ENCODE measurements around the gene TANGO2. TPM values are rescaled to one million over a fixed set of nuclear protein-coding genes. Genes with fewer than 3 reads are reported as not detected.

TANGO2 gene
- total RNA-seq, 1 donor from 2014 or later = 44.2 TPM

GRCh38 chr22:19978748-19979147, 42.2 kb upstream of the TANGO2 start:
- DNase-seq (ENCODE audit: low read depth) = no peak
- no peak for FAIRE-seq
- Histone ChIP-seq H3K36me3 (ENCODE audit: control insufficient read depth, insufficient read depth, low read length) (peaks cover 2% of the 10 kb centered on the region), H3K4me3 (ENCODE audit: low read depth, low read length) (no peak overlapping the region), H3K27me3 (ENCODE audit: control insufficient read depth, insufficient read depth, low read length) (no peaks in the 10 kb centered on the region)
- TF ChIP-seq, protein P1, sequence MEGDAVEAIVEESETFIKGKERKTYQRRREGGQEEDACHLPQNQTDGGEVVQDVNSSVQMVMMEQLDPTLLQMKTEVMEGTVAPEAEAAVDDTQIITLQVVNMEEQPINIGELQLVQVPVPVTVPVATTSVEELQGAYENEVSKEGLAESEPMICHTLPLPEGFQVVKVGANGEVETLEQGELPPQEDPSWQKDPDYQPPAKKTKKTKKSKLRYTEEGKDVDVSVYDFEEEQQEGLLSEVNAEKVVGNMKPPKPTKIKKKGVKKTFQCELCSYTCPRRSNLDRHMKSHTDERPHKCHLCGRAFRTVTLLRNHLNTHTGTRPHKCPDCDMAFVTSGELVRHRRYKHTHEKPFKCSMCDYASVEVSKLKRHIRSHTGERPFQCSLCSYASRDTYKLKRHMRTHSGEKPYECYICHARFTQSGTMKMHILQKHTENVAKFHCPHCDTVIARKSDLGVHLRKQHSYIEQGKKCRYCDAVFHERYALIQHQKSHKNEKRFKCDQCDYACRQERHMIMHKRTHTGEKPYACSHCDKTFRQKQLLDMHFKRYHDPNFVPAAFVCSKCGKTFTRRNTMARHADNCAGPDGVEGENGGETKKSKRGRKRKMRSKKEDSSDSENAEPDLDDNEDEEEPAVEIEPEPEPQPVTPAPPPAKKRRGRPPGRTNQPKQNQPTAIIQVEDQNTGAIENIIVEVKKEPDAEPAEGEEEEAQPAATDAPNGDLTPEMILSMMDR (IDR thresholded peaks at IDR 0.05; ENCODE audit: insufficient read depth, low read length, severe bottlenecking) = no peak

DNA sequence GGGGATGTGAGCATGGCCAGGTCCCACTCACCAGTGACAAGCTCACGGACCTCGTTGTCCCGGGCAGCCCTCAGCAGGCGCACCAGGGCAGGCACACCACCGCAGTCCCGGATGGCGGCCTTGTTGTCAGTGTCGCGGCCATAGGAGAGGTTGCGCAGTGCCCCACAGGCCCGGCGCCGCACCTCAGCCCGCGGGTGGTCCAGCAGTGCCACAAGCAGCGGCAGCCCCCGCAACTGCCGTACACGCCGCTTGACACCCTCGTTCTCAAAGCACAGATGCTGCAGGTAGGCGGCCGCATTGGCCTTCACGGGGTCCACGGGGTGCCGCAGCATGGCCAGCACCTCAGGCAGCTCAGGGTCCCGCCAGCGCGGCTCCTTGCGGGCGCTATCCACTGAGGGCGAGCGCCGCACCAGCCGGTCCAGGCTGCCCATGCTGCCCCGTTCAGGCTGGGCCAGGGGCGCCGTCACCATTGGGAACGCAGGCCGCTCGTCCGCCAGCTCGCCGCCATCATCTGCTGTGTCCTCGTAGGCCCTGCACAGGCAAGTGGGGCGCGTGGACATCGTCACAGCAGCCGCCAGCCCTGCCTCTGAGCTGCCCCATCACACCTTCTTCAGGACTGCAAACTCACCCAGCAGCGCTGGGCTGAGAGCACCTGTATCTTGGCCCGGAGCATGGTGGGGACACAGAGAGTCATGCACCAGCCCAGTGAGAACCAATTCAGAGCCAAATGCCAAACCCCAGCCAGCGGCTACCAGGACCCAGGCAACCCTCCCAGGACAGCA, 41.0 kb upstream of the TANGO2 start:
- TF ChIP-seq, protein P1 (IDR thresholded peaks at IDR 0.05; ENCODE audit: insufficient read depth, low read length, severe bottlenecking) = no peak
- no peaks in the 10 kb centered on the region for H3K27me3 ChIP-seq (ENCODE audit: control insufficient read depth, insufficient read depth, low read length)
- H3K36me3 ChIP-seq (ENCODE audit: control insufficient read depth, insufficient read depth, low read length) = peaks cover 2% of the 10 kb centered on the region
- FAIRE-seq (no peak), DNase-seq (ENCODE audit: low read depth) (no peak)
- no peak overlapping the region for H3K4me3 ChIP-seq (ENCODE audit: low read depth, low read length)

DNA sequence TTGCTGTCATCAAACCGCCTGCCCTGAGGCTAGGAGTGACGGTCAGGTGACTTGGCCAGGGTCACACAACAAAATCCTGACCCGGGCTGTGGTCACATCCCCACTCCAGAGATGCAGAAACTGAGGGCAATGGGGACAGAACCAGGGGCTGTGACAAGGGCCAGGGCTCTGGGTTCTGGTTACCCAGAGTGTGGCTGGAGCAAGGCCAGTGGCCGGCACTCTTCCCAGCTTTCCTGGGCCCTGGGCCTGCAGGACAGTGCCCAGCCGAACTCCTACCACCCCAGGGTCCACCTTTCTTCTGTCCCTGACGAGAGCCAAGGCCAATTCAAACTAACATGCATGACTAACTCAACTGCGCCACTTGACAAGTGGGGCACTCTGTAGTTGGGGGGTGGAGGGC, 40.1 kb upstream of the TANGO2 start:
- no peak for FAIRE-seq
- TF ChIP-seq, protein P1 (IDR thresholded peaks at IDR 0.05; ENCODE audit: insufficient read depth, low read length, severe bottlenecking) = no peak
- no peak overlapping the region for H3K4me3 ChIP-seq (ENCODE audit: low read depth, low read length)

GRCh38 chr22:19981171-19981960, 39.5 kb upstream of the TANGO2 start:
- no peak overlapping the region for H3K4me3 ChIP-seq (ENCODE audit: low read depth, low read length)
- H3K27me3 ChIP-seq (ENCODE audit: control insufficient read depth, insufficient read depth, low read length) = no peaks in the 10 kb centered on the region
- FAIRE-seq = no peak
- H3K36me3 ChIP-seq (ENCODE audit: control insufficient read depth, insufficient read depth, low read length) = peaks cover 2% of the 10 kb centered on the region
- no peak for DNase-seq (ENCODE audit: low read depth)
- TF ChIP-seq, protein P1 (IDR thresholded peaks at IDR 0.05; ENCODE audit: insufficient read depth, low read length, severe bottlenecking) = no peak

More for the DNA sequence above, 40.1 kb upstream of the TANGO2 start:
- Histone ChIP-seq H3K36me3 (ENCODE audit: control insufficient read depth, insufficient read depth, low read length) (peaks cover 2% of the 10 kb centered on the region), H3K27me3 (ENCODE audit: control insufficient read depth, insufficient read depth, low read length) (no peaks in the 10 kb centered on the region)
- DNase-seq (ENCODE audit: low read depth) = no peak

- H3K36me3 ChIP-seq (ENCODE audit: control insufficient read depth, insufficient read depth, low read length) = peaks cover 2% of the 10 kb centered on the region
- TF ChIP-seq, protein P1 (IDR thresholded peaks at IDR 0.05; ENCODE audit: insufficient read depth, low read length, severe bottlenecking) = no peak
- FAIRE-seq (no peak), DNase-seq (ENCODE audit: low read depth) (no peak)
- H3K27me3 ChIP-seq (ENCODE audit: control insufficient read depth, insufficient read depth, low read length) = no peaks in the 10 kb centered on the region
- H3K4me3 ChIP-seq (ENCODE audit: low read depth, low read length) = no peak overlapping the region
Measured at GRCh38 chr22:19981961-19982920, 38.7 kb upstream of the TANGO2 start.
